ENCODE data around the gene OPCML.

GRCh38 chr11:133029107-133029506 lies 503.2 kb downstream of the OPCML start:
- TF ChIP-seq CTCF (IDR thresholded peaks at IDR 0.05), result no peak
- TF ChIP-seq POLR2A (IDR thresholded peaks at IDR 0.05), result no peak

Measured in vagina (tissue), 2 donors.